Activated naive CD8-positive, alpha-beta T cell treated with anti-CD3 and anti-CD28 coated beads, Interleukin-2, amount 10 ng/mL, durations not matched to agents 7 days and 5 days (primary cell): Measurements from ENCODE around the gene CTXN3. TPM values are rescaled to one million over a fixed set of nuclear protein-coding genes. Genes with fewer than 3 reads are reported as not detected.

Source experiments
- ATAC-seq: fragments of 150-1000 bp; cut with Tn5 transposase; one replicate; pipeline ENCODE4 v1.10.0; 2021; ENCODE audit warnings: low read depth, moderate library complexity
- POLR2A ChIA-PET: fragments of 350-600 bp; sonication (Branson Sonifier 250); formaldehyde crosslinking; loops from one replicate; lab custom pipeline; 2021; ENCODE audit warnings: antibody characterized with exemption; lab: Charles Lee
- DNase-seq: peaks from one replicate; pipeline ENCODE4 v3.0.0; 2021
- H3K27ac Mint-ChIP-seq: one replicate; pipeline ENCODE4 v1.8.0; 2022; ENCODE audit warnings: mild to moderate bottlenecking, mixed read lengths
- H3K27me3 Mint-ChIP-seq: one replicate; pipeline ENCODE4 v1.8.0; 2022; ENCODE audit warnings: mild to moderate bottlenecking, moderate library complexity, mixed read lengths
- H3K36me3 Mint-ChIP-seq: one replicate; pipeline ENCODE4 v1.8.0; 2021; ENCODE audit warnings: mild to moderate bottlenecking, mixed read lengths
- H3K4me1 Mint-ChIP-seq: one replicate; pipeline ENCODE4 v1.8.0; 2021; ENCODE audit warnings: mixed read lengths
- H3K4me3 Mint-ChIP-seq: one replicate; pipeline ENCODE4 v1.8.0; 2022; ENCODE audit warnings: mild to moderate bottlenecking, moderate library complexity, mixed read lengths
- H3K9me3 Mint-ChIP-seq: one replicate; pipeline ENCODE4 v1.8.0; 2021; ENCODE audit warnings: mixed read lengths
- total RNA-seq, 2 experiments: library from RNA; stranded (reverse); gene quantifications; one replicate each; pipeline ENCODE4 v1.2.3, GENCODE V29; 2021

CTXN3 gene
- total RNA-seq, 2 experiments from 2014 or later, result not detected

DNA sequence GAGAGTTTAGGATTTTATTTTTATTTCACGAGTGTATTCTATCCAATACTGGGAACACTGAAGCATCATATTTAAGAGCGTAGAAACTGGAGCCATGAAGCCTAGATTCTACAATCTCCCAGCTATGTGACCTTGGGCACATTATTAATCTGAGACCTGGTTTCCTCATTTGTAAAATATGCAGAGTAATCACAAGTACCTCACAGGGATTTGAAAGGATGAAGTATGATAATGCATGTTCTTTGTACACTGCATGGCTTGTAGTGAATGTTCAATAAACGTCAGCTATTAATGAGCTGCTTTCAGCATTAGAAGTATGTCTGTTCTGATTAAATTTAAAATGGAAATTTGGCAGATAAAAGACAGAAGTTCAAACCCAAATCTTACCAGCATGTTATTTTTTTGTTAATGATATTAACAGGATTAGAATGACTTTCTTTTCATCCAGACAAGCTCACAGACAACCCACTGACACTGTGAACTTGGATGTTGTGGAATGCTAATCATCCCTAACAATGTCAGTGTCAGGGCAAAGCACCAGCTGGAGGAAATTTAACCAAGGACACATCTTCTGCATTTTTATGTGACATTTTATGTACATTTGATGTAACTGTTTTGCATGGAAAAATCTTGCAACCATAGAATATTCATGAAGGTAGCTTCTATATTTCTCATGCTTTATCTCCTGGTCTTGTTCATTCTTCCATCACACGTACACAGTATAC is 27.1 kb upstream of the CTXN3 start:
- no peak overlapping the region for H3K4me3 Mint-ChIP-seq
- ATAC-seq (no peak), DNase-seq (no peak)
- H3K27me3 Mint-ChIP-seq, result no peaks in the 10 kb centered on the region
- H3K9me3 Mint-ChIP-seq, result no peaks in the 10 kb centered on the region
- no peak overlapping the region for H3K27ac Mint-ChIP-seq
- H3K4me1 Mint-ChIP-seq, result no peaks in the 10 kb centered on the region
- POLR2A ChIA-PET, result no interaction called here
- no peaks in the 10 kb centered on the region for H3K36me3 Mint-ChIP-seq

DNA sequence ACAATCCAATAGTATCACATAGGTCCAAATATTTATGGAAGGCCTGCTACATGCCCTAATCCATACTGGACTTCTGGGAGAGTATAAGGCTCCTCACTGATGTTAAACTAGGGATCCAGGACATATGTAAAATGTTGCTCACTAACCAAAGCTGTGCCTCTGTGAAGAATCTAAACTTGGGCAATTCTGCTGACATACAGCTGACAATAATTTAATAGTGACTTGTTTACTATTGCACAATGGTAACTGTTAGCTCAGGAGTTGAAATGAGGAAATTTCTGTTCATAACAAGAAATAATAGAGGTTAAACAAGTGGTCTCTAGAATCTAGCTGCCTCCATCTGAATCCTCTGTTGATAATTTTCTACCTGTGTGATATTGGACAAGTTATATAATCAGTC is 14.9 kb upstream of the CTXN3 start:
- H3K9me3 Mint-ChIP-seq, result no peaks in the 10 kb centered on the region
- H3K36me3 Mint-ChIP-seq, result no peaks in the 10 kb centered on the region
- H3K4me3 Mint-ChIP-seq, result no peak overlapping the region
- DNase-seq (no peak), ATAC-seq (no peak)
- no peaks in the 10 kb centered on the region for H3K4me1 Mint-ChIP-seq
- peaks cover 4% of the 10 kb centered on the region for H3K27me3 Mint-ChIP-seq
- H3K27ac Mint-ChIP-seq, result no peak overlapping the region
- POLR2A ChIA-PET, result no interaction called here

DNA sequence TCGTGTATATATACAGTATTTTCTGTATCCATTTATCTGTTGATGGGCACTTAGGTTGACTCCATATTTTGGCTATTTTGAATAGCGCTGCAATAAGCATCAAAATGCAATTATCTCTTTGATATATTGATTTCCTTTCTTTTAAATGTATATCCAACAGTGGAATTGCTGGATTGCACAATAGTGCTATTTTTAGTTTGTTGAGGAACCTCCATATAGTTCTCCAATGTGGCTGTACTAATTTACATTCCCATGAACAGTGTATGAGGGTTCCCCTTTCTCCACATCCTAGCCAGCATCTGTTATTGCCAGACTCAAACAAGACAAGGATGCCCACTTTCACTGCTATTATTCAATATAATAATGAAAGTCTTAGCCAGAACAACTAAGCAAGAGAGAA is 9.1 kb upstream of the CTXN3 start:
- Mint-ChIP-seq H3K27me3 (peaks cover 4% of the 10 kb centered on the region), H3K27ac (no peak overlapping the region), H3K36me3 (no peaks in the 10 kb centered on the region), H3K4me3 (no peak overlapping the region), H3K9me3 (no peaks in the 10 kb centered on the region), H3K4me1 (no peaks in the 10 kb centered on the region)
- POLR2A ChIA-PET, result no interaction called here
- no peak for ATAC-seq
- DNase-seq, result no peak

DNA sequence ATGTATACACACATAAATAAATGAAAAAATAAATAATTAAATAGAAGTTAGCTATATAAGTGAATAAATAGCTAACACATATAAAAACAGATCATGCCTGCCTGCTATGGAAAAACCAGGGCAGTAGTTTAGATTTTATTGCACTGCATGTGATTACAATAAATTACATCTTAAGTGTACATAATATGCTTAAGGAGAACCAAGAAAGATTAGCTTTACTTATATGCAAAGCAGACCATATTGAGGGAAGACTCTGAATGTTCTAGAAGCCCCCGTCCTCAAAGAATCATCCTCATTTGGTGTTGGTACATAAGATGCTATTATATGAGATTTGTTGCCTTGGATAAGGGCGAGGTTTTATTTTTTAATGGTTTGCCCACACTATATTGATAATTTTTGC is 5.9 kb upstream of the CTXN3 start:
- Mint-ChIP-seq H3K9me3 (no peaks in the 10 kb centered on the region), H3K27ac (no peak overlapping the region), H3K27me3 (peaks cover 4% of the 10 kb centered on the region), H3K4me1 (no peaks in the 10 kb centered on the region), H3K4me3 (no peak overlapping the region), H3K36me3 (no peaks in the 10 kb centered on the region)
- POLR2A ChIA-PET, result no interaction called here
- ATAC-seq, result no peak
- DNase-seq, result no peak

DNA sequence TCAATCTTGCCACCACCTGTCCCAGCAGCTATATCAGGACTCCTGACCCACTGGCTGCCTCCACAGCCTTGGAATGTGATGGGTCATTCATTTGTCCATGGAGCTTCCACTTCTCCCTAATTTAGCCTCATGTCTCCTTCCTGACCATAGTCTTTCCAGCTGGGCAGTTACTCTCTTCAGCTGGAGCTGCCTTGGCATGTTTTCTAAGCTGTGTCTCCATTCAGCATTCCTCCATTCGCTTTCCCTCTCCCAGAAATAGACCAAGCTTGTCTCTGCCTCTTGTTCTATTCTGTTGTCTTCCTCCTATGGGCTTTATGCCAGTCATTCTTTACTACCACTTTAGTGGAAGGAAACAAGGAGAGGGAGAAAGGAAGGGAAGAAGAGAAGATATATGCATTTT is 5.3 kb upstream of the CTXN3 start:
- H3K4me1 Mint-ChIP-seq, result no peaks in the 10 kb centered on the region
- no peaks in the 10 kb centered on the region for H3K36me3 Mint-ChIP-seq
- H3K27me3 Mint-ChIP-seq, result peaks cover 3% of the 10 kb centered on the region
- no peak overlapping the region for H3K27ac Mint-ChIP-seq
- no peaks in the 10 kb centered on the region for H3K9me3 Mint-ChIP-seq
- POLR2A ChIA-PET, result no interaction called here
- H3K4me3 Mint-ChIP-seq, result no peak overlapping the region
- ATAC-seq (no peak), DNase-seq (no peak)

DNA sequence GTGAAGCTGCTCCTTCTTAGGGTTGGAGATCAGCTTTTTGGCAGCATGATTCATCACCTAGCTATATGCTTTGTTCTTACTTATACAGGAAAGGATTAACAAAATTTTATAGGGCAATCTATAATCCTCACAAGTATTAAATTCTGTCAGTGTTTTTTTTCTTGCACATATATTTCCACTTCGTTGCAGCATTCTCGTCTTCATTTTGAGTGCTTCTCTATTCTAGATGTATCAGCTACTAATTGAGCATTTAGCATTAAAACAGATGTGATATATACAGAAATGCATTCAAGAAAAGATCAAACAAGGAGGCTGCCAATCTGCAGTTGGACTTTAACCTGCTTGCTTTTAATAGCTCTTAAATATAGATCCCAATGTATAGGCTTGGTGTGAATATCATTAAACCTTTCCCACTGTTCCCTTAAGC is 3.6 kb upstream of the CTXN3 start:
- Mint-ChIP-seq H3K4me3 (no peak overlapping the region), H3K9me3 (no peaks in the 10 kb centered on the region), H3K36me3 (no peaks in the 10 kb centered on the region), H3K27ac (no peak overlapping the region), H3K4me1 (no peaks in the 10 kb centered on the region), H3K27me3 (no peaks in the 10 kb centered on the region)
- no peak for DNase-seq
- POLR2A ChIA-PET, result no interaction called here
- no peak for ATAC-seq

DNA sequence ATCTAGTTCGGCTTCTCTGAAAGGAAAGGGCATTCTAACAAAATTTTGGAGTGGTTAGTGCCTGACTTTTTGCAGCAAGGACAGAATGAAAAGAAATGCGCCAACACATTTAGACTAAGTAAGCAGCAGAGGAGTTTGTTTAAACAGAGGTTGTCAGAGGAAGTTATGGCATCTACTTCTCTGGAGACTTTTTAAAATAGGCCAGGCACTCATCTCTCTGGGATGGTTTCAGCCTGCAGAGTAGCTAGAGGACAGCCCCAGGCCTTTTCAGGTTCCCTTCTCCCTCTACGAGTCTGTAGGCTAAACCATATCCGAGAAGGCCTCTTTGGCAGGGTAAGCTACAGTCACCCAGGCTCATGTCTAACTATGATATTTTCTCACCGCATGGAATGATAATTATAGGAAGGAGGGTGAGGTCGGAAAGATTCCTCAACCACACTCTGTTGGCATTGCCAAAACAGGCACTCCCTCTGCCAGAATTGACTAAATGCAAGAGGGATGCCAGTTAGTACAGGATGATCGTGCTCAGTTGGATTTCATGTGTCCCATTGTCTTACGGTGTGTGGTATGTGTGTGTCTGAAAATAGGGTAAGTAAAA is 1.4 kb upstream of the CTXN3 start:
- ATAC-seq (no peak), DNase-seq (no peak)
- Mint-ChIP-seq H3K27me3 (no peaks in the 10 kb centered on the region), H3K27ac (no peak overlapping the region), H3K4me3 (no peak overlapping the region), H3K9me3 (no peaks in the 10 kb centered on the region), H3K4me1 (no peaks in the 10 kb centered on the region), H3K36me3 (no peaks in the 10 kb centered on the region)
- POLR2A ChIA-PET, result no interaction called here

DNA sequence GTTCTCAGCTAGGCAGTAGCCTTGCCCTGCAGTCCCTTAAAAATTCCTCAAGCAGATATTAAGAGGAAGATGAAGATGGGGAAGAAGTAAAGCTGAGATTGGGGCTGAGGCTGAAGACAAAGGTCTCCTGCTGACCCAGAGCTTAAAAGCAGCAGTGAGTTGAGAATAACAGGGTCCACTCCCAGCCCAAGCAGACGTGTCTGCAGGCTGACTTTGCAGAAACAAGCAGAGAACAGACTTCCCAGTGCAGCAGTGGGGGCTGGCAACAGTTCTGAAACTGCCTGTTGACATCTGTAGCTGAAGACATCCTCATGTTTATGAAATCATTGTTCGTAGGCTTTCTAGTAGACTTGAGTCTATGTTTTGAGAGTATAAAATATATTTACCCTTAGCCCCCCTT is 1.1 kb downstream of the CTXN3 start:
- Mint-ChIP-seq H3K4me3 (no peak overlapping the region), H3K36me3 (no peaks in the 10 kb centered on the region), H3K4me1 (no peaks in the 10 kb centered on the region), H3K9me3 (no peaks in the 10 kb centered on the region), H3K27ac (no peak overlapping the region), H3K27me3 (no peaks in the 10 kb centered on the region)
- POLR2A ChIA-PET, result no interaction called here
- DNase-seq (no peak), ATAC-seq (no peak)

DNA sequence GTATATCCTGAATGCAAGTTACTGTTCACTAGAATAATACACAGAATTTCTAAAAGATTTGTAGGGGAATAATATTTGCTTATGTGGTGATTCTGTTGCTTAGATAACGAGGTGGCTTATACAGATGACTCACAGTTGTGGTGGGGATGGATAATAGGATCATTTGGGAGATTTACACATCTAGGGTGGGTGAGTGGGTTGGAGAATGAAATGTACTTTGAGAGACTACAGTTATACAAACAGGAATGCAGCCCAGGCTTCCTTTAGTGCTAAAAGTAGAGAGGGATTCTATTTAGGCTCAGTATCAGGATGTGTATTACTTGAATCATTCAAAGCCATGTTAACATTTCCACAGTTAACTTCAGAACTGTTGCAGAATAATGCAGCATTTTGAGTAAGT is 1.8 kb downstream of the CTXN3 start:
- POLR2A ChIA-PET, result no interaction called here
- DNase-seq, result no peak

DNA sequence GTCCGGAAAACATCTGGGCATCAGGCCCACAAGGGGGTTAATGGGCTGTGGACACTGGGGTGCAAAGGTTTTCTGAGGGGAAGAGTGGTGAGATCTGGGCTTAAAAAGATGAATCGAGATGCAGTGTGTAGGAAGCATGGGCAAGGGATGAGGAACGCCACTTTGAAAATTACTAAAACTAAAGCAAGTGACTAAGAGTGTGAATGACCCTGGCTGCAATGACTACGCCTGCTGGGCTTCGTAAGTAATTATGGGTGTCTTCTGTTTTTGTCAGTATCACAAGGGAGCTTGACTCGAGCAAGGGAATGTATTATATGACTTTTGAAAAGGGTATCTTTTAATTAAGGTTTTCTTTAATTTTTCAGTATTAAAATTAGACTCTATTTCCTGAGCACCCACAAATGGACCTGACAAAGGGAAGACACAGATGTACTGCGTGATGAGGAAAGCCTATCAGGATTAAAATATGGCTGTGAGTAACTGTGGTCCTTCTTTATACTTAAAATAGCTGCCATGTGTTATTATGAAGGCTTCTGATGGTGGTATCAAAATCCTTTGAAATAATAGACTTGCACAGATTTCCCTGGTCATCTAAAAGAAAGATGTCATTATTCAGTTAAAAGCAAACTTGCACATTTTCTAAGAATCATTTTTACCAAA is 4.2 kb downstream of the CTXN3 start:
- Mint-ChIP-seq H3K4me3 (no peak overlapping the region), H3K9me3 (no peaks in the 10 kb centered on the region), H3K36me3 (no peaks in the 10 kb centered on the region), H3K27ac (no peak overlapping the region), H3K27me3 (no peaks in the 10 kb centered on the region), H3K4me1 (no peaks in the 10 kb centered on the region)
- ATAC-seq, result no peak
- no peak for DNase-seq
- POLR2A ChIA-PET, result no interaction called here

More for the DNA sequence above, 1.8 kb downstream of the CTXN3 start:
- no peaks in the 10 kb centered on the region for H3K27me3 Mint-ChIP-seq
- no peak for ATAC-seq
- no peak overlapping the region for H3K27ac Mint-ChIP-seq
- no peaks in the 10 kb centered on the region for H3K4me1 Mint-ChIP-seq
- H3K4me3 Mint-ChIP-seq, result no peak overlapping the region
- no peaks in the 10 kb centered on the region for H3K9me3 Mint-ChIP-seq
- H3K36me3 Mint-ChIP-seq, result no peaks in the 10 kb centered on the region

DNA sequence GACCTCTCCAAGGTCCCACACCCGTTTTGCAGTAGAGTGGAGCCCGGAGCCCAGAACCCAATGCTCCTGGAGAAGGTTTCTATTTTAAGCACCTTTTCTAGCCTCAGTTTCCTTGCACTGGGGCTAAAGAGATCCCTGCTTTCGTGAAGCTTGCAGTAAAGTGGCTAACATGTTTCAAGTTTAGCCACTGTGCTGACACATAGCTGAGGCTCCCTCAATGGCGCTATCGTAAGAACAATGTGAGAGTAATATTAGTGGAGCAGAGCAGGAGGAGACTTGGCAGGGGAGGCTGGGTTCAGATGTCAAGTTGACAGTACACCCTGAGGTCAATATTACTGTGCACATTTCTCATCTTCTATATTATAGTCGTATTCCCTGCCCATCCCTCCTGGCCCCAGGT is 7.9 kb downstream of the CTXN3 start:
- H3K4me1 Mint-ChIP-seq, result no peaks in the 10 kb centered on the region
- no peak for ATAC-seq
- POLR2A ChIA-PET, result no interaction called here
- no peak overlapping the region for H3K27ac Mint-ChIP-seq
- H3K4me3 Mint-ChIP-seq, result no peak overlapping the region
- no peaks in the 10 kb centered on the region for H3K27me3 Mint-ChIP-seq
- no peak for DNase-seq
- H3K9me3 Mint-ChIP-seq, result no peaks in the 10 kb centered on the region
- no peaks in the 10 kb centered on the region for H3K36me3 Mint-ChIP-seq

DNA sequence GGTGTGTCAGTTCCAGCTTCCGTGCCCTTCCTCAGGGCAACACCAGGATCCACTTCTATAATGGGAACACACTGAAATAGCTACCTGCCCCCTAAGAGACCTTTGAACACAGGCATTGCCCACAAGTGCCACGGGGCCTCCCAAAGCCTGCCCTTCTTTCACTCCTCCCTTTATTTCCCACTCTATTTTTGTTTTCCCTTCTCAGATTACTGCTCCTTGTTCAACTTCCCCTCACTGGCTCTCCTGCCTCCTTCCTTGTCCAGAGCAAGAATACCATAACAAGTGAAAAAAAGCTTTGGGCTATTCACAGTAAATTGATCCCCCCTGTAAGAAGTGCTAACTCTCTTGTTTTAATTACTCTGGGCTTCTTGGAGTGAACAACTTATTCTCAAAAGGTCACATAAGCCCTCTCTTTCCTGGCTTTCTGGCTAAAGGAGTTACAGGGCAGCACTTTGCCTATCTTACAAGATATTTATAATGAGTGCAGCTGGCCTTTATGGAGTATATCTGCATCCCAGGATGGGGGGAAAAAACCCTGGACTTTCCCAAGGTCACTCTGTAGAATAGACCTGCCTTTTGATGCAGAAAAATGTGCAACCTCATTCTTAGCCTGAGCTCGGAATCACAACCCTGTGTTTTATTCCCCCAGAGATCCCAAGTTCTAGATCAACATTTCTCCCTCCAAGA is 11.3 kb downstream of the CTXN3 start:
- DNase-seq, result no peak
- Mint-ChIP-seq H3K27me3 (no peaks in the 10 kb centered on the region), H3K4me1 (no peaks in the 10 kb centered on the region), H3K9me3 (no peaks in the 10 kb centered on the region), H3K36me3 (no peaks in the 10 kb centered on the region), H3K27ac (no peak overlapping the region), H3K4me3 (no peak overlapping the region)
- POLR2A ChIA-PET, result no interaction called here
- ATAC-seq, result no peak

DNA sequence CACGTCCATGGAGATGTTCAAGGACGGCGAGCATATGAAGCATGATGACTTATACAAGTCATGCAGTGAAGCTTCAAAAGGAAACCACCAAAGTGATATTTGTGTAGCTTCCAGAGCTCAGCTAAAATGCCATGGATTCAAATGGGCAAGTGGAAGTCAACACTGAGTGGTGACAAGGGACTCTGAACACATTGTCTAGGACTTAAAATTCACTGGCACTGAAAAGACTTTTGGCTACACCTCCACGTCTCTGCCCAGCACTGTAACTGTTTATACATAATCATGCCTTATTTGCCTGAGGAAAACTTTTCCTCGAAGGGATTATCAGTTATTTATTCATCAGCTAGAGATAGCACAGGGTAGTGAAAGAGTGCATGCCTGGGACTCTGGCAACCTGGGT is 15.2 kb downstream of the CTXN3 start:
- ATAC-seq (no peak), DNase-seq (no peak)
- Mint-ChIP-seq H3K9me3 (no peaks in the 10 kb centered on the region), H3K4me1 (no peaks in the 10 kb centered on the region), H3K27me3 (no peaks in the 10 kb centered on the region), H3K36me3 (no peaks in the 10 kb centered on the region), H3K4me3 (no peak overlapping the region), H3K27ac (no peak overlapping the region)
- POLR2A ChIA-PET, result no interaction called here

DNA sequence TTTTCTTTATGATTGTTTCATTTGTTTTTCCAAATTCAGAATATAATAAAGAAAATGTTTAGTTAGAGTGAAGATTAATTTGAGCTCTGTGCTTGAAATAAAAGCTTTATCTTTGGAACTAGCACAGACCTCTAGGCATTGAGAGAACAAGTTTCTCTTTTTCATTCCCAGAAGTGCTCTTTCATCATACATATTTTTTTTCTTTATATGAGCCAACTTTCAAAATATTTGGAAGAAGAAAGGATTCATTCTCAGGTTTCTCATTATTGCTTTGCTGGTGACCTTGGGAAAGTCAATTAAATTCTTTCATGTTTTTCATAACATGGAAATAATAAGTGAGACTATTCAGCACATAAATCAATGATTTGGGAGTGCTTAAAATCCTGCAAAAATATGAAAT is 16.8 kb downstream of the CTXN3 start:
- POLR2A ChIA-PET, result no interaction called here
- DNase-seq (no peak), ATAC-seq (no peak)
- Mint-ChIP-seq H3K27ac (no peak overlapping the region), H3K27me3 (no peaks in the 10 kb centered on the region), H3K9me3 (no peaks in the 10 kb centered on the region), H3K36me3 (no peaks in the 10 kb centered on the region), H3K4me1 (no peaks in the 10 kb centered on the region), H3K4me3 (no peak overlapping the region)
